Measurements from ENCODE around the gene AGXT. TPM values are rescaled to one million over a fixed set of nuclear protein-coding genes. Genes with fewer than 3 reads are reported as not detected.
A peak's percentile ranks its signal among the peaks of the same experiment; 100 is the strongest.

Gene AGXT
- total and polyA plus RNA-seq, 10 donors, result 0.61 to 4.5 (median 1.6) TPM; not detected in 1

DNA sequence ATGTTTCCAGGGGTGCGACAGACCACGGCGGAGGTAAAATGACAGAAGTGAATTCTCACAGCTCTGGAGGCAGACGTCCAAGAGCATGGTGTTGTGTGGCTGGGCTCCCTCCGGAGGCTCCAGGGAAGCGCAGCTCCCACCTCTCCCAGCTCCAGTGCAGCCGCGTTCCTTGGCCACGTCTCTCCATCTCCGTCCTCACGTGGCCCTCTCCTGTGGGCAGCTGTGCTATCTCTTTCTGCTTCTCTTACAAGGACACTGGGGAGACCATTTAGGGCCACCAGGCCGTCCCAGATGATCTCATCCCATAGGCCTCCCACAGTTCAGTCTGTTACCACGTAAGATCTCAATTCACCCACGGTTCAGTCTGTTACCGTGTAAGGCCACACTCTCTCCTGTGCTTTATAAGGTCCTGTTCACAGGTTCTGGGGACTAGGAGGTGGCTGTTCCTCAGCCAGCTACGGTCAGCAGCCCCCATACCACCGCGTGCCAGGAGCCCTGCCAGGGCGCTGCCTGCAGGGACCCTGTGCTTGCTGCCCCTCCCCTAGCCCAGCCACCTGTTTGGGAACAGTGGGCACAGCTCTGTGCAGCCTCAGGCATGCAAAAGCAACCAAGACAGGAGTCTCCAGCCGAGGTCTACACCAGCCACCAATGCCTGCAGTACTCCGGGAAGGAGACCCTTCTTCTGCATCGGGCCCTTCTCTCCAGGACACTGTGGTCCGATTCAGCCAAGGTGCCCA, 30.3 kb downstream of the AGXT start:
- TF ChIP-seq POLR2A (IDR thresholded peaks at IDR 0.05) (no peak), POLR2AphosphoS5 (IDR thresholded peaks at IDR 0.05) (no peak)
- TF ChIP-seq, protein P1, sequence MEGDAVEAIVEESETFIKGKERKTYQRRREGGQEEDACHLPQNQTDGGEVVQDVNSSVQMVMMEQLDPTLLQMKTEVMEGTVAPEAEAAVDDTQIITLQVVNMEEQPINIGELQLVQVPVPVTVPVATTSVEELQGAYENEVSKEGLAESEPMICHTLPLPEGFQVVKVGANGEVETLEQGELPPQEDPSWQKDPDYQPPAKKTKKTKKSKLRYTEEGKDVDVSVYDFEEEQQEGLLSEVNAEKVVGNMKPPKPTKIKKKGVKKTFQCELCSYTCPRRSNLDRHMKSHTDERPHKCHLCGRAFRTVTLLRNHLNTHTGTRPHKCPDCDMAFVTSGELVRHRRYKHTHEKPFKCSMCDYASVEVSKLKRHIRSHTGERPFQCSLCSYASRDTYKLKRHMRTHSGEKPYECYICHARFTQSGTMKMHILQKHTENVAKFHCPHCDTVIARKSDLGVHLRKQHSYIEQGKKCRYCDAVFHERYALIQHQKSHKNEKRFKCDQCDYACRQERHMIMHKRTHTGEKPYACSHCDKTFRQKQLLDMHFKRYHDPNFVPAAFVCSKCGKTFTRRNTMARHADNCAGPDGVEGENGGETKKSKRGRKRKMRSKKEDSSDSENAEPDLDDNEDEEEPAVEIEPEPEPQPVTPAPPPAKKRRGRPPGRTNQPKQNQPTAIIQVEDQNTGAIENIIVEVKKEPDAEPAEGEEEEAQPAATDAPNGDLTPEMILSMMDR (IDR thresholded peaks at IDR 0.05 in 8 of 11, conservative IDR thresholded peaks at IDR 0.05 in 3 of 11), result no peak
- Histone ChIP-seq H3K27me3 (replicated peaks in 1 of 7) (no peaks in the 10 kb centered on the region), H3K4me1 (peaks cover 0 to 61% (median 20%) of the 10 kb centered on the region in 6 donors), H3K4me3 (no peak overlapping the region), H3K9me3 (no peaks in the 10 kb centered on the region), H3K36me3 (no peaks in the 10 kb centered on the region), H3K27ac (peak overlapping the region in 6 of 8 donors; percentile 70 to 88 (median 80))
- intact Hi-C loops (cut with DNase I; ENCODE audit: low total_unique reads), result no loop called here
- WGBS, 5 donors, result 69 to 79% (median 71%) methylated on average over 15 to 23 of the region's 23 CpGs
- no peak for DNase-seq

DNA sequence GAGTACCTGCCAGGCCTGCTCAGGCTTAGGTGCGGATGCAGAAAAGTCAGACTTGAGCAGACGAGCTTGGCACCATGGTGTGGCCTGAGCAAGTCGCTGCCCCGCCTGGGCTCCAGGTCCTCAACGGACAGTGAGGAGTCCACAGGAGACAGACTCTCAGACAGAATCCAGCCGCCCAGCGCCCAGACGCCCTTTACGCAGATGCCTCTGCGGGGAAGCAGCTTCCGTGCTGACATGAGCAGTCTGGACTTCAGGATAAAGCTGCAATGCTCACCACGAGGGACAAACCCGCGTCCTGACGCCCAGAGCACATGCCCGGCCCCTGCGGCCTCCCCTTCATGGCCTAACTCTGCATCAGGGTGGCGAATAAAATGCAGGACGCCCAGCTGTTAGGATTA, 30.8 kb downstream of the AGXT start:
- intact Hi-C loops (cut with DNase I; ENCODE audit: low total_unique reads), result no loop called here
- H3K27me3 ChIP-seq (replicated peaks in 1 of 7), result no peaks in the 10 kb centered on the region
- H3K27ac ChIP-seq, result peak overlapping the region in 6 of 8 donors; percentile 70 to 88 (median 80)
- no peaks in the 10 kb centered on the region for H3K36me3 ChIP-seq
- WGBS, 5 donors, result 81 to 91% (median 85%) methylated on average over 9 to 19 of the region's 19 CpGs
- peaks cover 0 to 61% (median 21%) of the 10 kb centered on the region in 6 donors for H3K4me1 ChIP-seq
- DNase-seq, result no peak
- H3K4me3 ChIP-seq, result no peak overlapping the region
- no peaks in the 10 kb centered on the region for H3K9me3 ChIP-seq
- TF ChIP-seq POLR2A (IDR thresholded peaks at IDR 0.05) (no peak), POLR2AphosphoS5 (IDR thresholded peaks at IDR 0.05) (no peak)
- TF ChIP-seq, protein P1 (IDR thresholded peaks at IDR 0.05 in 8 of 11, conservative IDR thresholded peaks at IDR 0.05 in 3 of 11), result no peak

DNA sequence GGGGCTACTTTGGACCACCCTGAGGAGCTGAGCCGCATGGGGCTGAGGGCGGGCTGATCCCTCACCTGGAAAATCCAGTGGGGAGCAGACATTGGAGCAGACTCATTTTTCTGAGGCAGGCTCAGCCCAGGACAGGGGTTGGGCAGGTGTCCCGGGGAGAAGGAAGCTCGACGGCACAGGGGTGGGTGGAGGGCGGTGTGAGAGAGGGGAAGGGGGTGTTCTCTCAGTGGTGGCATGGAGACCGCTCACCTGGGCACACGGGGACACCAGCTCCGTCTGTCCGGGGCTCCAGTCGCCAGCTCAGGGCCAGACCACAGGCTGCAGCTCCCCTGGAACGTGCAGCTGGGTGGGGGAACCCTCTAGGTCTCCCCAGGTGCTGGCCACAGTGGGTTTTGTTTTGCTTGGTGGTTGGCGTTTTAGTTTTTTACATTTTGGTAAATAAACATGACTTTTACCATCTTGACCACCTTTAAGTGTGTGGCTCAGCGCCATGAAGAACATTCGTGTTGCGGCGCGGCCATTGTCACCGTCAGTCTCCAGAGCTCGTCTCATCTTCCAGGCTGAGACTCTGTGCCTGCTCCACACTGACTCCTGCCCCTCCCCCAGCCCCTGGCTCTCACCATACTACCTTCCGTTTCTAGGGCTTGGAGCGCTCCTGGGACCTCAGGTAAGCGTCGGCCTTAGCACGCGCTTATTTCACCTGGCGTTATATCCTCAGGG, 31.7 kb downstream of the AGXT start:
- TF ChIP-seq POLR2AphosphoS5 (IDR thresholded peaks at IDR 0.05), result no peak
- no peak for TF ChIP-seq POLR2A (IDR thresholded peaks at IDR 0.05)
- TF ChIP-seq, protein P1 (IDR thresholded peaks at IDR 0.05 in 8 of 11, conservative IDR thresholded peaks at IDR 0.05 in 3 of 11), result no peak
- no peaks in the 10 kb centered on the region for H3K27me3 ChIP-seq (replicated peaks in 1 of 7)
- H3K4me1 ChIP-seq, result peaks cover 0 to 61% (median 25%) of the 10 kb centered on the region in 6 donors
- no peak overlapping the region for H3K4me3 ChIP-seq
- intact Hi-C loops (cut with DNase I; ENCODE audit: low total_unique reads), result no loop called here
- peak overlapping the region in 2 of 8 donors; percentile 80 to 88 for H3K27ac ChIP-seq
- whole genome bisulfite sequencing, 5 donors, result 83 to 93% (median 86%) methylated on average over 27 of the region's 27 CpGs
- H3K9me3 ChIP-seq, result no peaks in the 10 kb centered on the region
- peak; percentile 44 for DNase-seq
- H3K36me3 ChIP-seq, result no peaks in the 10 kb centered on the region
